ENCODE results near the gene TIMM22.

DNA sequence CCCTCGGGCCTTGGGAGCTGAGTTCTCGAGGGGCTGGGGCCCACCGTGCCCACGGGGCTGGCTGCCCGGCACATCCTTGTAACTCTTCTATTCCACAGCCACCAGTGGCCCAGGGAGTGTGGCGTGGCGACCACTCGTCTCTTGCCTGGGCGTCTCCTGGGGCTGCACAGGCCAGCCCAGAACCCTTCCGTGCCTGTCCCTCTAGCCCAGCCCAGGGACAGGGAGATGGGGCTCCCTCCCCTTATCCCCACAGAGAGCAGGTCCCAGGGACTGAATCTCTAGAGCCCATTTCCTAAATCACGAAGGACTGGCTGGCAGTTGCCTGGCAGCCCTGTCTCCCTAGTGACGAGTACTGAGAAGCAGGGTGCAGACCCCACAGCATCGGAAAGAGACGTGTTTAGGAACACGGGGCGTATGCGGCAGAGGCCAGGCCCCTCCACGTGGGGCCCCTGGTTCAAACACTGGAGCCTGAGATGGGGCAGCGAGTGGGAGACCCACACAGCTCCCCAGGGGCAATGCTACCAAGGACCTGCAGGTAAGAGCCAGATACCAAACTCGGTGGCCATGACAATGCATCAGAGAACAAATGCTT is 51.0 kb downstream of the TIMM22 start:
- TF ChIP-seq POLR2AphosphoS5 (IDR thresholded peaks at IDR 0.05), result peak in 1 of 3 donors; percentile 39
- TF ChIP-seq, protein P1, sequence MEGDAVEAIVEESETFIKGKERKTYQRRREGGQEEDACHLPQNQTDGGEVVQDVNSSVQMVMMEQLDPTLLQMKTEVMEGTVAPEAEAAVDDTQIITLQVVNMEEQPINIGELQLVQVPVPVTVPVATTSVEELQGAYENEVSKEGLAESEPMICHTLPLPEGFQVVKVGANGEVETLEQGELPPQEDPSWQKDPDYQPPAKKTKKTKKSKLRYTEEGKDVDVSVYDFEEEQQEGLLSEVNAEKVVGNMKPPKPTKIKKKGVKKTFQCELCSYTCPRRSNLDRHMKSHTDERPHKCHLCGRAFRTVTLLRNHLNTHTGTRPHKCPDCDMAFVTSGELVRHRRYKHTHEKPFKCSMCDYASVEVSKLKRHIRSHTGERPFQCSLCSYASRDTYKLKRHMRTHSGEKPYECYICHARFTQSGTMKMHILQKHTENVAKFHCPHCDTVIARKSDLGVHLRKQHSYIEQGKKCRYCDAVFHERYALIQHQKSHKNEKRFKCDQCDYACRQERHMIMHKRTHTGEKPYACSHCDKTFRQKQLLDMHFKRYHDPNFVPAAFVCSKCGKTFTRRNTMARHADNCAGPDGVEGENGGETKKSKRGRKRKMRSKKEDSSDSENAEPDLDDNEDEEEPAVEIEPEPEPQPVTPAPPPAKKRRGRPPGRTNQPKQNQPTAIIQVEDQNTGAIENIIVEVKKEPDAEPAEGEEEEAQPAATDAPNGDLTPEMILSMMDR (IDR thresholded peaks at IDR 0.05 in 8 of 11, conservative IDR thresholded peaks at IDR 0.05 in 3 of 11), result no peak
